GM19240 (cell line): ENCODE data around the gene FGB.
"Not testable (repeated sequence)": the region's sequence is repeated elsewhere in the genome, so short reads cannot be mapped to it uniquely, and the experiment has no call there.

Experiments
- DNase-seq: peaks from one replicate; pipeline ENCODE4 v3.0.0; 2011; ENCODE audit warnings: low spot score; ENCODE audit not compliant: insufficient read length

The FGB gene

DNA sequence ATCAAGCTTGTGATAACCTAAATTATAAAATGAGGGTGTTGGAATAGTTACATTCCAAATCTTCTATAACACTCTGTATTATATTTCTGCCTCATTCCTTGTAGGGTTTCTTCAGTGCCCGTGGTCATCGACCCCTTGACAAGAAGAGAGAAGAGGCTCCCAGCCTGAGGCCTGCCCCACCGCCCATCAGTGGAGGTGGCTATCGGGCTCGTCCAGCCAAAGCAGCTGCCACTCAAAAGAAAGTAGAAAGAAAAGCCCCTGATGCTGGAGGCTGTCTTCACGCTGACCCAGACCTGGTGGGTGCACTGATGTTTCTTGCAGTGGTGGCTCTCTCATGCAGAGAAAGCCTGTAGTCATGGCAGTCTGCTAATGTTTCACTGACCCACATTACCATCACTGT, 2.9 kb downstream of the FGB start:
- DNase-seq, result no peak

DNA sequence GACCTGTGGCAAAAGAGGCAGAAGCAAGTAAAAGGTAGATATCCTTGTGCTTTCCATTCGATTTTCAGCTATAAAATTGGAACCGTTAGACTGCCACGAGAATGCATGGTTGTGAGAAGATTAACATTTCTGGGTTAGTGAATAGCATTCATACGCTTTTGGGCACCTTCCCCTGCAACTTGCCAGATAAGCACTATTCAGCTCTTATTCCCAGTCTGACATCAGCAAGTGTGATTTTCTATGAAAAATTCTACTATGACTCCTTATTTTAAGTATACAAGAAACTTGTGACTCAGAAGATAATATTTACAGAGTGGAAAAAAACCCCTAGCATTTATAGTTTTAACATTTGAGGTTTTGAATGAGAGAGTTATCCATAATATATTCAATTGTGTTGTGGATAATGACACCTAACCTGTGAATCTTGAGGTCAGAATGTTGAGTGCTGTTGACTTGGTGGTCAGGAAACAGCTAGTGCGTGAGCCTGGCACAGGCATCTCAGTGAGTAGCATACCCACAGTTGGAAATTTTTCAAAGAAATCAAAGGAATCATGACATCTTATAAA, 3.9 kb downstream of the FGB start:
- DNase-seq, result no peak

DNA sequence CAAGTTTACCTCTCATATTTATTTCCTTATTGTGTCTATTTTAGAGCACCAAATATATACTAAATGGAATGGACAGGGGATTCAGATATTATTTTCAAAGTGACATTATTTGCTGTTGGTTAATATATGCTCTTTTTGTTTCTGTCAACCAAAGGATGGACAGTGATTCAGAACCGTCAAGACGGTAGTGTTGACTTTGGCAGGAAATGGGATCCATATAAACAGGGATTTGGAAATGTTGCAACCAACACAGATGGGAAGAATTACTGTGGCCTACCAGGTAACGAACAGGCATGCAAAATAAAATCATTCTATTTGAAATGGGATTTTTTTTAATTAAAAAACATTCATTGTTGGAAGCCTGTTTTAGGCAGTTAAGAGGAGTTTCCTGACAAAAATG, 6.2 kb downstream of the FGB start:
- no peak for DNase-seq

DNA sequence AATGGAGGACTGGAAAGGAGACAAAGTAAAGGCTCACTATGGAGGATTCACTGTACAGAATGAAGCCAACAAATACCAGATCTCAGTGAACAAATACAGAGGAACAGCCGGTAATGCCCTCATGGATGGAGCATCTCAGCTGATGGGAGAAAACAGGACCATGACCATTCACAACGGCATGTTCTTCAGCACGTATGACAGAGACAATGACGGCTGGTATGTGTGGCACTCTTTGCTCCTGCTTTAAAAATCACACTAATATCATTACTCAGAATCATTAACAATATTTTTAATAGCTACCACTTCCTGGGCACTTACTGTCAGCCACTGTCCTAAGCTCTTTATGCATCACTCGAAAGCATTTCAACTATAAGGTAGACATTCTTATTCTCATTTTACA, 6.8 kb downstream of the FGB start:
- DNase-seq, result no peak

DNA sequence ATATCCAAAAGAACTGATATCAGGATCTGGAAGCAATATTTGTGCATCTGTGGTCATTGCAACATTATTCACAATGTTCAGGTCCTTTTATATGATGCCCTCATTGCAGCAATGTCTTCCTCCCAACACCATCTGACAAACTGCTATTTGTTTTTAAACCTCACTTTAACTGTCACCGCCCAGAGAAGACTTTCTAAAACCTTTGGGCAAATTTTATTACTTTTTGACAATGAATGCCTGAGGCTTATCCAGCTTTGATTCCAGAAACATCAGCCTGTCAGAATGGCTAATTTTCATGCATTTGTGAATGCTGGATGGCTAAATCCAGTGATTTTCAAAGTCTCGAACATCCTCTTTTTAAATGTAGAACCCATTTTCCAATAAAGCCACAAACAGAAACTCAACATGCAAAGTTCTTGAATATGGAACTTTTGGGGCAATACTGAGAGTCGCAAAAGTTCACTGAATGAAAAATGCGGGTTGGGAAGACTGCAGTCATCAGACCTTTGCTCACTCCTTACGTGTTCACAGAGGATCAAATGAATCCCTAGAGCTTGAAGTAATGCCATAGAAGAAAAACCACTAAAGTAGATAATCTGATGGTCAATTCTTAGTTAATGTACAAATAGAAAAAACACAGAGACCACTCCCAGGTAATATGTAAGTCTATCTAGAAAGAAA, 10.5 kb downstream of the FGB start:
- DNase-seq, result no peak

DNA sequence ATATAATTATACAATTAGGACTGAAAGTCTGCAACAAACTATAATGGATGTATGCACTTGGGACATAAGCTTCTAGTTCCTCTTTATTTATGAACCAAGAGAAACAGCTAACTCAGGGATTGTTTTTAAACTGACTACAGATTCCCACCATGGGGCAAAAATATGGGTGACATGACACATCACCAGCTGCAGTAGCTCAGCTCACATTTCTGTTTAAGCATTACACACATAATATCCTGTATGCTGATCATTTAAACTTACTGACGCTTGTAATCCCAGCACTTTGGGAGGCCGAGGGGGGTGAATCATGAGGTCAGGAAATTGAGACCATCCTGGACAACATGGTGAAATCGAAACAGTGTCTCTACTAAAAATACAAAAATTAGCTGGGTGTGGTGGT, 11.5 kb downstream of the FGB start:
- DNase-seq, result no peak

DNA sequence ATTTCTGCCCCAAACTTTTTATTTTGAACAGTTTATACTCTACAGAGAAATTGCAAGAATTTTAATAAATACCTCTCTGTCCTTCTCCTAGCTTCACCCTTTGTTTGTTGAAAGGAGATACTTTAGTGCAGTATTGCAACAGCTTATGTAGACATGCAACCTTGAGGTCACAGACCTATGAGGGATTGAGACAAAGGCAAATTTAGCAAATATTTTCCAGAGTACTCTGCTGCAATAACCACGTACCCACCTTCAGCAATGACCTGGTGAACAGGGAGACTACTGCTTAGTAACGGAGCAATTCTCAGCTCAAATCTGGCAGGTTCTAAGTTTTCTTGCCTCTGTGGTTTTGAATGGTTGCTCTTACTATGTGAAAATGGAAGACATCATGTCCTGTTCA, 14.5 kb downstream of the FGB start:
- no peak for DNase-seq

DNA sequence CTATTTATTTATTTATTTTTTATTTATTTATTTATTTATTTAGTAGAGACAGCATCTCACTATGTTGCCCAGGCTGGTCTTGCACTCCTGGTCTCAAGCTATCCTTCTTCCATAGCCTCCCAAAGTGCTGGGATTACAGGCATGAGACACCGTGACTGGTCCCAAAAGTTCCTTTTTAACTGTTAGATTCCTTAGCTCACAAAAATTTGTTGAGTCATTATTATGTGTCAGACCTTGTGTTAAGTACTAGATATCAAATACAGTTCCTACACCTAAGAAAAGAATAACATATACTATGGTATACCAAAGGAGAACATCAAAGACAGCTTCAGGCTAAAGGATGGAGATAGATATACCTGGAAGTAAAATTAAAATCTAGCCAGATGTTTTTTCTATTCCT, 16.1 kb downstream of the FGB start:
- DNase-seq, result no peak

DNA sequence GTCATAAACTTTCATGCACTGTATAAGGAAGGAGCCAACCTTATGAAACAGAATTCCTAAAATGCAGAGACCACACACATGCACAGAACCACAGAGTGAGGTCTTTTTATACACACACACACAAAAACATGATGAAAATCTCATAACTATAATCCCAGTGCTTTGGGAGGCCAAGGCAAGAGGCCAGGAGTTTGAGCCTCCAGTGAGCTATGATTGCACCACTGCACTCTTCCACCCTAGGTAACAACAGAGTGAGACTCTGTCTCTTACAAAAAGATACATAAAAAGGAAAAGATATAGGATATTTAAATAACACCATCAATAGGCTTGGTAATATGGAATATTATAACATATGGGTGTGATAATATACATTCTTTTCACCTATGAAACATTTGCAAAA, 17.1 kb downstream of the FGB start:
- DNase-seq, result no peak

DNA sequence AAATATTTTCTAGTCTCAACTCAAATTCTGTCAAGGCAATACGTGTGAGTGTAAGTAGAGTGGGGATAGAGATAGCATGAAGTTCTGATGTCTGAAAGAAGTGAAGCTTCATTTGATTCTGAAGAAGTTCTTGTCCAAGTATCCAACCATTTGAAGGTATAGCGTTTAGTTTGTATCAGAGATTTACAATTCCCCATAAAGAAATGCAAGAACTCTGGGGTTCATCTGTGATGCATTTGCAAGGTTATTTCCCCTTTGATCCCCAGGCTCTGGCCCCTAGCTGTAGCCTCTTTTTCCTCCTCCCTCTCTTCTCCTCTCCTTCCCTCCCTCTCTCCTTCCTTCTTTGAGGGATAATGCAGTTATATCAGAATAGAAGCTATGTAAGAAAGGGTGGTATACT, 19.9 kb downstream of the FGB start:
- no peak for DNase-seq

DNA sequence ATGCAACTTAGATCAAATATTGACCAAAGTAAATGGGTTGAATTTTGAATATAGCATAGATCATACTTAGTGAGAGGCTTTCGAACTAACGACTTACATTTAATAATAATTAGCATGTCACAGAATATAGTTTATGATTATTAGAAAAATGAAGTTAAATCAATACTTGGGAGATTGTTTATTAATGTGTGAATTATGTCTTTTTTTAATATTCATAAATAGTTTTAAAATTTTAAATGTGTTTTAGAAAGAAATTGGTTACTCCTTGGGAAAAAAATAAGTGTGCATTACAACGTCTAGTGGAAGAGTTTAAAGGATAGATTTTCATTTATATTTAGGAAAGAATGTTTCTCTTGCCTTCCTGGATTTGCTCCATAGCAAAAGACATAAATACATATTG, 20.4 kb downstream of the FGB start:
- no peak for DNase-seq

DNA sequence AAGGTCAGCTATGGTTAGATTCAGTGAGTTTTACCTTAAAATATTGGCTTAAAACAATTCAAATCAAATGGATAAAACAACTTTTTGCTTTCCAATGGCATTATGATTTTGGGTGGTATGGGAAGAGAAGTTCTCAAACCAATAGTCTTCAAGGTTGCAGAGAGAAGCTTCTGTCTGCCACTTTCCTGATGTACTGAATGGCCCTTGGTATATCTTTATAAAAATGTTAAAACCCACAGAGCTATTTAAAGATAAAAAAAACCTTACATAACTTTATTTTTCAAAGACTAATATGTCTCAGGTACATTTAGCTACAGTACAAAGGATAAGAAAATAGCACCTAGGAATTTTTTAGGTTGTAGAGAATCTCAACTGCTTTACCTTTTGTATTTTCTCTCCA, 20.9 kb downstream of the FGB start:
- DNase-seq, result no peak

DNA sequence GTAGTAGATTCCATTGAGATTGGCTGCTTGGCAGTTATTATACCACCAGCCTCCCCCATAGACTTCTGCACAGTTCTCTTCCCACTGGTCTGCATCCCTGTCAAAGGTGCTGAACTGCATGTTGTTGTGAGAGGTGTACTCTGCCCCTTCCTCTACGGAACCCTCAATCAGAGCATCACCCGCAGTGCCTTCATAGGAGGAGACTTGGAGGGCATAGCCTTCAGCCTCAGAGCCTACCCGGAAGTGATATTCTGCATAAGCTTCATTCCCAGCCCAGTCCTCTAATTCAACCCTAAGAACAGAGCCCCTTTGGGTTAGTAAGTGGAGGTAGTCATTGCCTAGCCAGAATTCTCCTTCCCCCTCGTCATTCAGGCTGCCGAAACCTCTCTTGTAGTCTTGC, 21.4 kb downstream of the FGB start:
- no peak for DNase-seq

DNA sequence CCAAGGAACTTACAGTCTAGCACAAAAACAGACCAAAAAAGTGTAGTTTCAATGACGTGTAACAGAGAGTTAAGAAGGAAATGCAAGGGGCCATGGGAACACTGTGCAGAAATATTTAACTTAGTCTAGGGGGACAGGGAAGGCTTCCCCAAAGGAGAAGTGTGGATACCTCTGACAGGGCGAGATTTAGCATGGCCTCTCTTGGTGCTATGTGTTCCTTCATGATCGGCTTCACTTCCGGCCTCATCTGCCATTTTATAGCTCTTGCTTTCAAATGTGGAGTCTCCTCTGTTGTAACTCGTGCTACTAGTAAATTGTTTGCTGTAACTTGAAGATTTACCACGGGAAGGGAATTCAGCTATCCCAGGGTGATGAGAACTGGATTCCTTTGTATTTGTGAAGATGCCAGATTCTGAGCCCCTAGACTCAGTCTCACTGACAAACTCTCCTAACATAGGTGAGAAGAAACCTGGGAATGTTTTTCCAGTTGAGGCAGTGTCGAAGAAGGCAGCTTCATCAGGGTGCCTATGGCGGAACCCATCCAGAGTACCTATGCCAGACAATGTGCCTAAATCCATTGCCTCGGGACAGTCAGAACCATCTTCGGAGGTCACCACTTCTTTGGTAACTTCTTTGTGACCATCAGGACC, 22.7 kb downstream of the FGB start:
- no peak for DNase-seq

DNA sequence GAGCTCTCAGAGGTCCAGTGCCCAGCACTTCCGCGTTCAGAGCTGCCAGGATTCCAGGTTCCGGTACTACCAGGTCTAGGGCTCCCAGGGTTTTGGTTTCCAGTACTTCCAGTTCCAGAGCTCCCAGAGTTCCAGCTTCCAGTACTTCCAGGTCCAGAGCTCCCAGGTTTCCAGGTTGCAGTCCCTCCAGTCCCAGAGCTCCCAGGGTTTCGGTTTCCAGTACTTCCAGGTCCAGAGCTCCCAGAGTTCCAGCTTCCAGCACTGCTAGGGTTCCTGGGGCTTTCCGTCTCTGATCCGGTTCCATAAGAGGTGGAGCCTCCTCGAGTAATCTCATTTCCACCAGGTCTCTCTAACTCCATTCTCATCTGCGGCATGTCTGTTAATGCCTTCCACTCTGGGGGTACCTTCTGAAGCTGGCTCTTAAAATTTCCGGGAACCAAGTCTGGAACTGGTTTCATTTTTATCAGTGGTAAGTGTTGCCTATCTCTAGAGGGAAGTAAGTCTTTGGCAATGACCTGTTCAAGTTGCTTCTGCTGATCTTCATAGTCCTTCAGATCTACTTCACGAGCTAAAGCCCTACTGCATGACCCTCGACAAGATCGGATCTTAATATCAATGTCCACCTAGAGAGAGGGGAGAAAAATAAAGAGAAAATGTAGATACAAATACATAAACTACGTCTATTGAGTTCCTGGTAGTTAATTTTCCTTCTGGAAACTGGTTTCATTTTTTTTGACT, 23.7 kb downstream of the FGB start:
- no peak for DNase-seq

DNA sequence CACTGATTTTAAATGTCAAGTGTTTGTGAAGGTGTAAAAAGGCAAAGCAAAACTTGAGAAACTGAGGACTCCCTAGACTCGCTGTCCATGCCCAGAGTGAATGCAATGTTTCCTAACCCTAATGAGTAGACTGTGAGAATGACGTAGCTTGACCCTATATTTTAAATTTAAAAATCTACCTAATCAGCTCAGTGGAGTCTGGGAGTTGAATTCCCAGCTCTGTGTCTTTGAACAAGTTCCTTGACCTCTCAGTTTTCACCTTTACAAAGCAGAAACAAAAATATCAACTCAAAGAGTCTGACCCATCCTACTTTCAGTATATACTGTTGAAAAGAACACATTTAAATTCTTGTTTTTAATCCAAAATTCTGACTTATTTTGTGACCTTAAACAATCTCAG, 25.4 kb downstream of the FGB start:
- DNase-seq, result no peak

DNA sequence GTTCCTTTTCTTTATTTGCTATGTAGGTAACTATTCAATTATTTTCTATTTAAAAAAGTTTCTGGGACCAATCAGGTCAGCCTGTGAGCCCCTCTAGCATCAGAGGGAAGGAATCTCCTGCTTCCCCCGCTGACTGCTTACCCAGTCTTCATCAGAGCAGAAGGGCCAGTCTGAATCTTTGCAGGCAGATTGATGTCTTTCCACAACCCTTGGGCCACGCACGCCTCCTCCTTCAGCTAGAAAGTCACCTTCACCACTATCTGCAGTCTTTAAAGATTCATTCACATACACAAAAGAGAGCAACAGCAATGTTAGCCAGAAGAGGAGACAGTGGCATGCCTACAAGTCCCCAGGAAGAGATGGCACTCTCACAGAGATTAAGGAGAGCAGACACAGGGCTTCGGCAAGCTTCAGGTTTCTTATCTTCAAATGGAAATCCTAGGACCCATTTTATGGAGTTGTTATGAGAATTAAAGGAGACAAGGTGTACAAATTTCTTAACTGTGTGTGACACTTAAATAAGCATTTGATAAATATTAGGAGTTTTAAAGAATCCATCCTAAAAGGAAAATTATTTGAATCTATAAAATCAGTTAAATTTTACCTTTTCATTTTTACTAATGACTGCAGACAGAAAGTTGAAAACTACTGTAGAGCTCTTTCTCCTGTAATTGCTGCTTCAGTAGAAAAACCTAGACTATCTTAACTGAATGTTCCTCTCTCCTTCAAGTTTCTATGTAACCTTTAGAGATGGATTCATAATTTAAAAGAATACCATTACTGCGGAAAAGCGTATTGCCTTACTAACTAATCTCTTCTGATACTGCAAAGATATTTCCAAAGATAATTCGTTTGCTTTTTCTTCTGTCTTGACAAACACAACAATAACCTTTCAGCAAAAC, 26.7 kb downstream of the FGB start:
- DNase-seq, result no peak

DNA sequence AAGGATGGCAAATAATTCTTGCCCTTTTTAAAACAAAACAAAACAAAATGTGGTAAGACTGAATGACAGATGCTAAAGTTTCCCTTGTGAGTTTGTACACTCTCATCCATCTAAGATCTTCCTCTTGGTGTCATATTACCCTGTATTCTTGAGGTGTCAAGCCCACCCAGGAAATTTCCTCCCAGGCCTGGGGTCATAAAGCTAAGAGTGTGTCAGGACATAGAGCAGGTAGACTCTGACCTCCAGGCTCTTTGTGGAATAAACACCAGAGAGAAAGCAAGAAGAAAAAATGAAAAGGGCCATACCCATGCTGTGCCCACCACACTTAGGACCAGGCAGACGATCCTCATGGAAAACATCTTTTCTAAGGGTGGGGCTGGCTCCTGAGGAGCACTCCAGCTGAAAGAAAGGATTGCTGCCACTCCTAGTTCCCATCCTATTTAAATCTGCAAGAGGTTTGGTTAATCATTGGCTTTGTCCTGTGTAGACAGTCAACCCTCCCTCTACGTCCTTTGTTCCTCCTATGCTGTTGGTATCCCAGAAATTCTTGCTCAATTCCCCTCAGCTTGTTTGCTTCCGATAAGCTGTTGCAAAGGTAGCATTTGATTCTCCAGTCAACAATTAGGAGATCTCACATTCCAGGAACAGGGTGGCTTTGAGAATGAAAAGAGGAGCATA, 27.7 kb downstream of the FGB start, which contains the start of gene FGA:
Gene FGA, minus strand, starts transcription at position 414 of the 678 bp plus-strand sequence. Its CDS starts 55 bp downstream, at position 359.
- DNase-seq, result no peak

DNA sequence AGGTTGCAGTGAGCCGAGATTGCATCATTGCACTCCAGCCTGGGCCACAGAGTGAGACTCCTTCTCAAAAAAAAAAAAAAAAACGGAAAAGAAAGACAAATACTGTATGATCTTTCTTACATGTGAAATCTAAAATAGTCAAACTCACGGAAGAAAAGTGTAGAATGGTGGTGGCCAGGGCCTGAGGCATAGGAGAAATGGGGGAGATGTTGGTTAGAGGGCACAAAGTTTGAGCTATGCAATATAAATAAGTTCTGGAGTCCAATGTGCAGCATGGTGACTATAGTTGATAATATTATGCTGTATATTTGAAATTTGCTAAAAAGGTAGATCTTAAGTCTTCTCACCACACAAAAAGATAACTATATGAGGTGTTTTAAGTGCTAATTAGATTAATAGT, 29.1 kb downstream of the FGB start:
- no peak for DNase-seq

DNA sequence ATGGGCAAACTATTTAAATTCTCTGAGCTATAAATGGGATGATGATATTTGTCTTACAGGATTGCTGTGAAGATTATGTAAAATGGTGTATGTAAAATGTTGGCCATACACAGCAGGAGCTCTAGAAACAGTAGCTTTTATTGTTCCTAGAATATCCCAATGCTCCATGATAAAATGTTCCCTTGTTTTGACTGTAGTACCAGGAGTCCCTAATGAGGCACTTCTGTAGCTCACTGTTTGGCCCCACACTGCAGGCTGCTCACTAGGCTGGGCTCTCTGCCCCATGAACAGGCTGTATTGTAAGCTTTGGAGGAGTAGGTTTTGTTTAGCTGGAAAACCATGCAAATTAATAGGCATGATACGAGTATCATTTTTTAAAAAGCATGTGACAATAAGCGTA, 31.1 kb downstream of the FGB start:
- no peak for DNase-seq

DNA sequence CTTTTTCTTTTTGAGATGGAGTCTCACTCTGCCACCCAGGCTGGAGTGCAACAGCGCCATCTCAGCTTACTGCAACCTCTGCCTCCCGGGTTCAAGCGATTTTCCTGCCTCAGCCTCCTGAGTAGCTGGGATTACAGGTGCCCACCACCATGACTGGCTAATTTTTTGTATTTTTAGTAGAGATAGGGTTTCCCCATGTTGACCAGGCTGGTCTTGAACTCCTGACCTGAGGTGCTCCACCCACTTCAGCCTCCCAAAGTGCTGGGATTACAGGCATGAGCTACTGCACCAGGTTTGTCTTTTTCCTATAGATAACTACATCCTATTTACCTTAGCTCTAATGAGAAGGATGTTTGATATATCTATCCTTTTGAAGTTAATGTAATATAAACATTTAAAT, 31.5 kb downstream of the FGB start:
- not testable (repeated sequence) for DNase-seq
